HG02970 (cell line): Measurements from ENCODE around the gene CERS6.

ENCODE experiments used
- ATAC-seq: cut with Tn5 transposase; IDR thresholded peaks from one replicate; pipeline ENCODE4 v1.9.1; 2021; ENCODE audit warnings: mild to moderate bottlenecking, moderate library complexity, moderate number of reproducible peaks; ENCODE audit not compliant: unreplicated experiment, low FRiP score

Gene CERS6

DNA sequence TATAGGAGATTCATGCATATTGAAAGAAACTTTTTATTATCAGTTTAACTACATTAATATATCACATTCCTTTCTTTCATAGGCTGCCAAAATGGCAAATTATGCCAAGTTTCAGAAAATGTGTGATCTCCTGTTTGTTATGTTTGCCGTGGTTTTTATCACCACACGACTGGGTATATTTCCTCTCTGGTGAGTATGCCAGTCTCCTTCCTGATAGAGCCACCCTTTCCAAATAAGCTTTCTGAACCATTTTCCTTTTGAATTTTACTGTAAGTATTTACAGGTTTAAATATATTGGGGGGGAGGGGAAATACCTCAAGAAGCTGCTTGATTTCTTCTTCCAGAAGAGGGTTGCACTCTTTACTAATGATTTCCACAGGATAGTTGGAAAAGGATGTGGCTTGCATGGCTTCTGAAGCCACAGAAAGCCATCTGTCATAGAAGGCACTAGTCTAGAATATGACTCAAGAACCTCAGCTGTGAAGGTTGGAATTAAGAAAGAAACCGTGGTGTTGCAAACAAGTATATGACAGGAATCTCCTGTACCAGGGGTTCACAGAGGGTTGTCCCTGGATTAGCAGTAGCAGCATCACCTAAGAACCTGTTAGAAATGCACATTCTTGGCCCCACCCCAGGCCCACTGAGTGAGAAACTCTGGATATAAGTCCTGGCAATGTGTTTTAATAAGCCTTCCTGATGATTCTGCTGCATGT lies 261.9 kb downstream of the CERS6 start:
- ATAC-seq: no peak

DNA sequence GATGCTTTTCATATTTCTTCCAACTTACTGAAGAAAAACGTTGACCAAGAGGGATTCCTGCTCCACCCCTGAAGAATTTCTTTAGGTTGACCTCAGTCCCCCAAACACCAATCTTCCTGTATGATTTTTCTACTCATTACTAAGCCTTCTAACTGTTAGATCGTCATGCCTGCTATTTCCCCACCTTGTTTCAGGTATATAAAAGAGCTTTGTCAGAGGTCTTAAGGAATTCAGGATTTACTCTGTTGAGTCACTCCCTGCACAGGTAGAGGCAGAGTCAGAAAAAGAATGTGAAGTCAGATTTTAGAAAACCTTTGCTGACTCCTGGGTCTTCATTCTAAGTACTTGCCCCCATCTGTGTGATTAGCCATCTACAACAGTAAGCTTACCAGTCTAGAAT lies 262.6 kb downstream of the CERS6 start:
- no peak for ATAC-seq

DNA sequence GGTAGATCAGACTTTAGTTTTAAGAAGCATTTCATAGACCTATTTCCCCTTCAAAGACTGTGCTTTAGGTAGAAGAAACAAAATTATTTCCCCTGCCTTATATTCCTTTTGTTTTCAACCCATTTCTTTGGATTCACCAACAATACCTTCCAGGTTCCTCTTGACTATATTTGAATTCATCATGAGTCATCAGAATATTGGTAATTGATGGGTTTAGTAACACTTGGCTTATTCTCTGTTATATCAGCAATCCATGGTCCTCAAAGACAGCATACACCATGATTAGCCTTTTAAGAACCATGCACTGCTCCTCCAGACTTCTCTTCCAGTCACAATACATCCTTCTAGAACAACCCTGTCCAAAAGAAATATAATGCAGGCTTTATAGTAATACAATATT lies 263.4 kb downstream of the CERS6 start:
- no peak for ATAC-seq

DNA sequence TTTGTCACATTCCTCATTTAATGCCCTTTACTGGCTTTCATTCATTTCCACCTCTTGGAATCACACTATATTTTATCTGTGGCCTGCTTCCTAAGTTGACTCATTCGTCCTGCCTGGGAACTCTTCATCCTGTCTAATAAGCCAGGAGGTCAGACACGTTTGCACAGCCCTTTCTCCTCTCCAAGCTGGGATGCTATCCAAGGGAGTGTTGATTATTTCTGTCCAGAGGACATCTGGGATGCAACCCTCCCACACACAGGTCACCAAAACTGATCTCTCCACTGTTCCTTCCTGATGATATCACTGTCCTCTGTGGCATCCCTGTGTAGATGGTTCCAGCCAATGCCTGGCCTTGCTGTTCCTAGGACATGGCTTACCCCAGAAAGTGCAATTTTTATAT lies 266.5 kb downstream of the CERS6 start:
- no peak for ATAC-seq

DNA sequence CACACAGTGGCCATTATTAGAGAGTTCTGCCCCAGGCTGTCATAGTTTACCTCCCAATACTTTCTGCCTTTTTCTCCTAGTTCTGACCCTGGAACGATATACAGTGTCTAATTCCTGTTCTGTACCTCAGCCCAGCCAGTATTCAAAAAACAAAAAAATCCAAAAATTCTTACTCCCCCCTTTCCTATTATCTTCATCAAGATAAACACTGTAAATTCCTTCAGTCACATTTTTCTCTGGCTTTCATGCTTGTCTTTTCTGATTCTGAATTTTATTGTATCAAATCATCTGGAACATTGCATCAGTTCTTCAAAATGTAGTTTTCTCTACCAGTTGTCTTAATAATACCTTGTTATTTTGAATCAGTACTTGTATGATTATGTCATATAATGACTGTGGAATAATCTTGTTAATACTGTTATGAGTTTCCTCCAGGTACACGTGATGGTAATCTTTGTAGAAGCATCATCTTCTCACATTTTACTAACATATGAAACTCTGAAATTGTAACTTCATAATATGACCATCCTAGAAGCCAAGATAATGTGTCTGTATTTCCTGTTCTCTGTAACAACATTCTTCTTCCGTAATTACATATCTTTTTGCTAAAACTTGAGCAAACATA lies 267.3 kb downstream of the CERS6 start:
- no peak for ATAC-seq

DNA sequence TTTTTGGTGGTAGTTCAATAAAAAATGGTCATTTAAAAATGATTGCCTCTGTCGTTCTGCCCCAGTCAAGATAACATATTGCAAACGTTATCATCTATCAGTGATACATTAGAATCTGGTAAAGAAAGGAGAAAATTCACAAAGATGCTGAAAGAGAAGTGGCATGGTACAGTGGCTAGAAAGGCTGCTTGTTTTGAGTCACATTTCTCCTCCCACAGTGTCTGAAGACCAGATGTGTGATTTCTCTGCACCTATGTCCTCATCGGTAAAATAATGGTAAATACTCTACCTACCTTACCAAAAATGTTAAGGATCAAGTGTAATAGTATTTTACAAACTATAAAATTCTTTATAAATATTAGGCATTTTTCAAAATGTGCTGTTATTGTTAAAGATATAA lies 270.3 kb downstream of the CERS6 start:
- ATAC-seq: no peak

DNA sequence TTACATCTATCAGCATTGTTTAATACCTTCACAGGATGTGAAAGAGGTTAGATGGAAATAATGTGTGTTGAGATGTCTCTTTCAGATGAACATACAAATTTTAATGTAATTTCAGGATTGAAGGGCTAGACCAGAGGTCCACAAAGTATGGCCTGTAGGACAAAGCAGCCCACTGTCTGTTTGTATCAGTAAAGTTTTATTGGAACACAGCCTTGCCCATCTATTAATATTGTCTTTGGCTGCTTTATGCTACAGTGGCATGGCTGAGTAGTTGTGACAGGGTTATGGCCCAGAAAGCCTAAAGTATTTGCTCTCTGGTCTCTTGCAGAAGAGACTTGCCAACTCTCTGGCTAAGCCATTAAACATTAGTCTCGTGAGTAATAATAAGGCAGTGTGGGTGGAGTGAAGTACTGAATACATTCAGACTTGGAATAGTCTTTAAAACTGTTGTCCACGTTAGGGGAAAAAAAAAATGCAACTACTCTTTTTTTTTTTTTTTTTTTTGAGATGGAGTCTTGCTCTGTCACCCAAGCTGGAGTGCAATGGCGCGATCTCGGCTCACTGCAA lies 271.9 kb downstream of the CERS6 start:
- no peak for ATAC-seq

DNA sequence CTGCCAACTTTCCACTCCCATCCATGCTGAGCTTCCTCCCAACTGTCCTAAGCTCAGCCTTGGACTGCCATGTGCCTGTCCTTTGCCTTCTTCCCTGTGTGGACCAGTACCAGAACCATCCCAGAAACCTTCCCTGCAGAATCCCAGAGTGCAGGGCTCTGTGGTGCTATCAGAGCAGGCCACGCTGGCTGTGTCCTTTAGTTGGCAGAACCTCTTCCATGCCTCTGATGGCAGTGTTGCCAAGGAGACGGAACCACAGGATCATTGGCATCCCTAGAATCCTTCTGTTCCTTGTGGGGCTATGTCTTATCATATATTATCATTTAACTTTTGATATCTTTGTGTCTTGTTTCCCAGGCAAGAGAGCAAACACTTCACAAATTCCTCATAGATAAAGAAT lies 273.4 kb downstream of the CERS6 start:
- no peak for ATAC-seq

DNA sequence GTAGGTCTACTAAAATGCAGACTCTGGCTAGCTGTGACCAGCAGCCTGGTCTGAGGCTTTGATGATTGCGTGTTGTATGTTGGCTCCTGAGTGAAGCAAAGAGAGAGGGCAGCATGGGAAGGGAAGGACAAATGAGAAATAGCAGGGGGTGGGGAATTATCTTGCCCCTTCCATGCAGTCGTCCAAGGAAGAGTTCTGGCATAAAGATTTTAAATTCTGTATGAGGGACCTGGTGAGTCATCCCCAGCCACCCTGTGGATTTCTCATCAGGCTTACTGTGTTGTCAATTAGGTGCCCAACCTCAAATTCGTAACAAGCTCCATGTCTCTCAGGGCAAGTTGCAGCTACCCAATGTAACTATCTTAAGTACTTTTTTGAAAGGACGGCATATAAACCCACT lies 274.3 kb downstream of the CERS6 start:
- ATAC-seq: no peak

DNA sequence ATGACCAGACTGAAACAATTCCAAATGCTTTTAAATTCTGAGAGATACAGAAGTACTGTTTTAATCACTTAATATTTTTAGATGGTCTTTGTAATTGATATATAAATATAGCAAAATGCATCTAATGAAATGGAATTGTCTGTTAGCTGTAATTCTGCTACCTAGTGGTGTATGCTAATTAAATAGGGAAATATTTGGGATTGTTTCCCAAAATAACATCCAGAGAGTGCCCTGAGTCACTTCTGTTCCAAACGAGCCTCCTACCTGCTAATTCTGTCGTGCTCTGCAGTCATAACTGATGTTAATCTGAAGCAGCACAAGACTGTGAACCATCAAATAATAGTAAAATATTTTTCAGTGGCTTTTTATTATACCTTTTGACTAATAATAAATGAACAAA lies 274.9 kb downstream of the CERS6 start:
- ATAC-seq: no peak

DNA sequence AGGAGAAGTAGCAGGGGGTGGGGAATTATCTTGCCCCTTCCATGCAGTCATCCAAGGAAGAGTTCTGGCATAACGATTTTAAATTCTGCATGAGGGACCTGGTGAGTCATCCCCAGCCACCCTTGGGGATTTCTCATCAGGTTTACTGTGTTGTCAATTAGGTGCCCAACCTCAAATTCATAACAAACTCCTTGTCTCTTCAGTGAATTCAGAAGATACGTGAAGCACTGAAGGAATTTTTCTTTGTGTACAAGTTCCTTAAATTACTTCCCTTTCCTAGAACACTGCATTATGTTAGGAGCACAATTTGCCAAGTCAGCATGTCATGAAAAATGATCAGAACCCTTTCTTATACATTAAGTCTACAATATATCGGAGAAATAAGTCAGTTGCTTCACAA lies 275.5 kb downstream of the CERS6 start:
- ATAC-seq: no peak

DNA sequence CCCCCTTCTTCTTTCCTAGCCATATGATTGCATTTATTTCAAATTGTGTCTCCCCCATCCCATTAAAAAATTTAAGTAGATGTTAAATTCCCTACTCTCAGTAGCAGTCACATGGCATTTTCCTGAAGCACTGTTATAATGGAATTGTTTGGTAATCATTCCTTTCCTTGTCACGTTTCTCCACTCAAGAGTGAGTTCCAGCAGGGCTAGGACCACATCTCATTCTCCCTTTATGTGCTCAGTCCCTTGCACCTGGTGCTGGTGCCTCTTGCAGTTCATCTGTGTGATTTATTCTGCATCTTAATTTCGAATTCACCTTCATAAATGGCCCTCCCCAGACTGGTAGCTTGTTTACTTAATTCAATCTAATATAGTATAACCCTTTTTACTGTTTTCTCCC lies 276.0 kb downstream of the CERS6 start:
- ATAC-seq: no peak

DNA sequence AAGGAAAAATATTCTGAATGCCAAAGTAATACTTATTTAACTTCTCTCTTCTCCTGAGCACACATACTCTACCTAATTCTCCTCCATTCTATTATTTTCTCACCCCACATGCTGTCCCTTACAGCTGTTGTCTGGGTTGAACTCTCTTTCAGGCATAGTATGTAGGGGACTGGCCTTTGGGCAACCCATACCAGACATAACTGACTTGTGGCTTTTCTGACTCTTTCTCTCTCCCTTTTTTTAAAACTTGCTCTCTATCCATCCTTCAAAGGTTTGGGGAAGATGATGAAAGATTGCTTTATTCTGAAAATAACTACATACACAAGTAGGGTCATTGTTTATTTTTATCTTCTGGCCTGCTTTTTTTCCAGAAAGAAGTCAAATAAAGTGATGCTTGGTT lies 276.4 kb downstream of the CERS6 start:
- no peak for ATAC-seq

DNA sequence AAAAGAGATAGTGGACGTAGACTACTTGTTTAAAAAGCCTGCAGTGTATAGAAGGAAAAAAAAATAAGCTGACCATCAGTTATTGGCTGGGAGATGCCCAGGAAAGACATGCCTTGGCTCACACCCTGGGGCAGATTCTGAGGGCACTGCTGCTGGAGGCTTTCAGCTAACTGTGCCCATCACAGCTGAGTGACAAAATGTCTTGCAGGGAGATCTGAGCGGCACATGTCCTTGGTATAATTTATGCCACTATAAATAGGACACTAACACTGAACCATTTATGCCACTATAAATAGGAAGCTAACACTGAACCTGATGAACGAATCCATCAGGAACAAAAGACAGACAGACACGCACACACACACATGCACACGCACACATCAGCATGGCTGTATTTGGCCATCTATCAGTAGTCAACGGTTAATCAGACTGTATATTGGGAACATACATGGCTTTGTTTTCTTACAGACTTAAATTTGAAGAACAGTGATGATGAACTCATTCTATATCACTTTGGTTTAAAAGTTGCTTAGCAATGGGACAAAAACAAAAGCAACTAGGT lies 278.2 kb downstream of the CERS6 start:
- ATAC-seq: no peak

DNA sequence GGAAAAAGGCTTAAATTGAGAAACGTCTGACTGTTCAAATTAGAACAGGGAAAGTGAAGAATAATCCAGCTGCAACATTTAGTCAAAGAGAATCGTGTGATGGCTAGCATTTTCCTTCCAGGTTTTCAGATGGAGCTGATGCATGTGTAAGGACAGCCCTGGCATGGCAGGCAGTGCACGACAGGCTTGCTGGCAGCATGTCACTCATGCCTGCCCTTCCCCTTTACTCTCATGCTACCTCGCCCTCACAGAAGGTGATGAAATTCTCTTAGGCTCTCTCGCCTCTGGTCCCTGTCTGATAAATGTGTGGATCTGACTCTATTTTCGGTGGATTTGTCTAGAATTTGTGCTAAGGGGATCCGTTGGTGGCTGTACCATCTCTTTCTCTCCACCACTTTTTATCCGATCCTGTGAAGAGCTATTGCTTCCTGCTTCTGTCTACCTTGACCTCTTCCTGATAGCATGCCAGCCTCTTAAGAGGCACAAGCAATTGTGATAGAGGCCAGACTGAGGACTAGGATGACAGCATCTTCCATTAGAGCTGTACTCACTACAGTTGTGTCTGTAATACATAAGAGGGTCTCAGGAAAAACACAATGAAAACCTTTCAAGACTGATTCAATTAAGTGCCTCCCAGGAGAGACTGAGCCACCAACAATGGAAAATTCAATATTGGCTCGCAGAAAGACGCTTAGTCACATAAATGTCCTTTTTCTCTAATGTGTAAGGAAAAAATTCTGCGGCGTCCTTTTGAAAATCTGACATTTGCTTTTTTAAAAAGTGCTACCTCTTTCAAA lies 280.8 kb downstream of the CERS6 start:
- ATAC-seq: no peak

DNA sequence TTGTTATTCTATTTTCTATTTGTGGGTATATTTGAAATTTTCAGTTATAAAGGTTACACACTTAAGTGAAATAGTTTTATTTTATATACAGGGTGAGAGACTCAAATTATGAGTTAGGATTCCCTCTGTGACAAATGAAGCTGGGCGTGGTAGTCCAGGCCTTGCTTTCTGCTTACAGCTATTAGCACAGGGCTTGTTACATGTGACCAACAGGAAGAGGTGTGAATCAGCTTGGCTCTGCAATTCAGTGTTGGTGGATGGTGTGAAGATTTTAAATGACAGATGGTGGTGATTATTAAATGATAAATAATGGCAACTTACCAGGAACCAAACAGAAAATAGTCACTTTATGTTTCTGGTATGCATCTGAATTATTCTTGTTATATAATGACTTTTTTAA lies 282.0 kb downstream of the CERS6 start:
- no peak for ATAC-seq

DNA sequence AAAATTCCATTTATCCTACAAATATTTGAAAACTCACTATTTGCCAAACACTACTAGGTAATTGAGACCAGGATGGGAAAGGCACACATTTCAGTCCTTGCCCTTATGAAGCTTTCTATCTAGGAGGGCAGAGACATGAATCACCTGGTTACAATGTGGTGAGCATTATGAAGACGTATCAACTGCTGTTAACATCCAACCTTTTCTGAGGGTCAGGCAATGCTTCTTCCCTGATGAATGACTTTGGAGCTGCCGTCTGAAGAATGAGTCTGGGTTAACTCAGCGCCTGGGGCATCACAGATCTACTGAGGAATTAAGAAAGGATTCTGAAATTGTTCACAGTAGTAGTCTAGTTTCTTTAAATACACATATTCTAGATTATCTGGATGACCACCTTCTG lies 284.3 kb downstream of the CERS6 start:
- ATAC-seq: no peak

DNA sequence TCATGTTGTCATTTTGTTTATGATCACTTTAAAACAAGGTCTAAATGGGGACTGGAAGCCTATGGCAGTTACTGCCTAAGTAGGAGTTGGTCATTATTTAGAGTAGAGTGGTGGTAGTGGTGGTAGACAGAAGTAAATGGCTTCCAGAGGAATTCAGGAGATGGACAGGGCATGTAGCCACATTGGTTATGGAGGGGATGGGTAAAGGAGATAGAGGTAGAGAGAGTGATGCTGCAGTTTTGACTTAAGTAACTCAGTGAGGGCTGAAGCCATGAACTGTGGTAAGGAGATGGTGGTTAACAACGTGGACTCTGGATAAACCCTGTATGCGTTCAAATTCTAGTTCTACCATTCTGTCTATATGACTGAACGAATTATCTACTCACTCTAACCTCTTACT lies 284.7 kb downstream of the CERS6 start:
- no peak for ATAC-seq

DNA sequence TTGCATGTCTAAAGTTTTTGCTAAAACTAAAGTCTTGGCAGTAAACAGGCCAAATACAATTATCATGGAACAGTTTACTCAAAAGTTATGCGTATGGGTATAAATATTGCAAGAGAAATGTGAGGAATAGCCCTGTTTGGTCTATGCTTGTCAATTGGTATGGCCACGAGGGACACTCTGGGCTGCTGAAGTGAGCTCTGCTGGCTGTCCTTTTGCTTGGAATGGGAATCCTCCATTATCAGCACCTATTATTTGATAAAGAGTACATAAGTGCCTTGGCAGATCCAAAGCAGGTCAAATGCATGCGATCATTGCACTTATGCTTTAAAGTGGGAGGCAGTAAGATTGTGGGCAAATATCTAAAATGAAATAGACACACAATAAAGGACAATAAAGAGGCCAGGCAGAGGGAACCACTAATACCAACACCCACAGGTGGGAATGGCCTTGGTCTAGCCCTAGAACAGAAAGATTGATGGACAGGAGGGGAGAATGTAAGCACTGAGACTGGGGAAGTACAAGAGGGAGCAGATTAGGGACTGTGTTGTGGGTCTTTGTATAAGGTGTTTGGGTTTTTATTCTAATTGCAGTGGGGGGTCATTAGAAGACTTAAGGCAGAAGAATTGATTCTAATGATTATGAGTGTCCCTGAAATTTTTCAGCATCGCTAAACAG lies 286.3 kb downstream of the CERS6 start:
- no peak for ATAC-seq

DNA sequence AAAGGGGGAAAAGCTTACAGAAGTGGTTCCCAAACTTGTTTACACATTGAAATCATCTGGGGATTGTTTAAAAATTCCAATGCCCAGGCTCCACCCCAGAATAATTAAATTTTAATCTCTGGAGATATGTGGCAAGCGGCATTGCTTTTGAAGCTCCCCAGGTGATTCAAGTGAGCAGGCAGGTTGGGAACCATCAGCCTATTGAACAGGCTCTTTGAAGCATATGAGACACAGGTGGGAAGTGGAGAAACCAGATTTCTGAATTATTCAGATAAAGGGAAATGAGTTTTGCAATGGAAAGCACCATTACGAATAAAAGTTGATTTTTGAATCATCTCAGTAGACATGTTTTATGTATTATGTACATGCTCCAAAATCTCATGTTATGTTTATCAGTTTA lies 288.8 kb downstream of the CERS6 start:
- no peak for ATAC-seq

DNA sequence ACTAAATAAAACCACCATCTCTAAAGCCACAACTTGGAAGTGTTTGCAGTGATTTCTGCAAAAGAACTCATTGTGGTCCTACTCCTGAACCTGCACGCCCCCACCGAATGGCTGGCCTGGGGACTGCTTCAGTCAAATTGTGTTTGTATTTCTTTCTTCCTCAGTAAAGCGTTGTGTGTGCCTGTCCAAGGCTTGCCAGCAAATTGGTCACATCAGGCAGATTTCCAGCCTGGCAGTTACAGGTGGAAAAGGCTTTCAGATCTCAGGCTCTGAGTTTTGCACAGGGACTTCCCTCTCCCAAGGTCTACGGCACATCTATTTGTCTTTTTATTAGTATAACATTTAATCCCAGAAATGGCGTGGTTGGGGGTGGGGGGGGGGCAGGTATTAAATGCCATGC lies 292.4 kb downstream of the CERS6 start:
- no peak for ATAC-seq
